Hematopoietic multipotent progenitor cell treated with erythropoietin and hydrocortisone succinate and interleukin-3 and kit ligand, for 15 days (in vitro differentiated cells): ENCODE data around the gene TPR.
A peak's percentile ranks its signal among the peaks of the same experiment; 100 is the strongest.

Source experiments
- DNase-seq: peaks from one replicate; pipeline ENCODE4 v3.0.0-alpha.2; 2015; ENCODE audit warnings: low spot score

The TPR gene

DNA sequence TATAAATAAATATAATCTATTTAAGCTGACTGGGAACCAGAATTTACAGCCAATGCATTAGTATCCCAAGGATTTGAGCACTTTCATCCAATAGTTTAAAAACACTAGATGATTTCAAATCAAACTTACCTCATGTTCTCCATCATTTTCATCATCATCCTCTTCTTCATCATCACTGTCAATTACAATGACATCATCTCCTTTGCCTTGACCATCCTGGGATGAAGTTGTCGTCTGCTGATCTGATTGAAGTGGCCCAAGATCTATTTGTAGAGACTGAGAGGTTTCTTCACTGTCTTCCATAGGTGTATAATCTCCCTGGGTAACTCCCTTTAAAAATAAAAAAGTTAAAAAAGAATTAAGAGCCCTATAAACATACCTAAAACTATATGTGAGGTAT lies 47.7 kb downstream of the TPR start:
- no peak for DNase-seq

DNA sequence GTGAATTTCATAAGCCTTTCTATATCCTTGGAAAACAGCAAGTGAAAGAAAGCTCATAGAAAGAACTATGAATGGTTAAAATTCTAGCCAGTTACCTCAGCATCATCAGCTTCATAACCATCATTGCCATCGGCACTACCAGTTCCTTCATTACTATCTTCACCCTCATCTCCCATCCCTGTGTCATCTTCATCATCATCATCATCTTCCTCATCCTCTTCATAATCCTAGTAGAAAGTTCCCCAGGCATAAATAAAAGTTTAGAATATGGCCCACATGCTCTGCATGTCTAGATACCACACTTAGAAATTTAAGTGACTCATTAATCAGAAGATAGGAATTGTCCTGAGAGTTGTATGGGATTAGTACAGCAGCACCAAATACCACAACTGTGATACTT lies 49.0 kb downstream of the TPR start:
- no peak for DNase-seq

DNA sequence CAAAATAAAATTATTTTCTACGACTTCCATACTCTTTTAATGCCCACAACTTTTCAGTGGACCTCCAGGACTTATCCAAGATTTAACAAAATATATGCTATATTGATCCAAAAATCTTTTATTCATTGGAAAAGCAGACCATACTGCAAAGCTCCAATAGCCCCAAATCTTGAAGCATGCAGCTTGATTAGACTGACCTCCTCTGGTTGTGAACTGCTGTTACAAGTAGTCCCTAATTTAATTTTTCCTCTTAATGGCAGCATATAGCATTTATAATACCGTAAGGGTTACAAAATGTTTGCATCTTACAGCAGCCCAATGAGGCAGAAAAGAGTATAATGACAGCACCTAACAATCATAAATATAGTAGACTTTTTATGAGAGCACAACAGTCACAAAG lies 49.8 kb downstream of the TPR start:
- peak; percentile 25 for DNase-seq

DNA sequence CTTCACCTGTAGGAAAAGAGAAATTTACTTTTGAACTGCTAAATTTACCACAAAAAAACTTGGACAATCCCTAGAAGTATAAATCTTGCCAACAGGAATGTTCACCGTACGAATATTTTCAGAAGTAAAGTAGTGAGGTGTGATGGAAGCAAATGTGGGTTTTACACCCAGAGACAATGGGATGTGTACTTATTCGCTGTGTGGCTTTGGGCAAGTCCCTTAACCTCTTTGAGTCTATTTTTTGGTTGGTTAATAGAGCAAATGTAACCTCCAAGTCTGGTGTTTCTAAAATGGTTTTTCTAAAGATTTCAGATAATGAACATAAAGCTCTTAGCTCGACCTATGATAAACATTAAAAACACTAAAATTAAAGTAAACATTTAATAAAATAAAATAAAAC lies 51.2 kb downstream of the TPR start:
- no peak for DNase-seq

GRCh38 chr1:186315570-186315969 lies 59.5 kb downstream of the TPR start:
- no peak for DNase-seq

DNA sequence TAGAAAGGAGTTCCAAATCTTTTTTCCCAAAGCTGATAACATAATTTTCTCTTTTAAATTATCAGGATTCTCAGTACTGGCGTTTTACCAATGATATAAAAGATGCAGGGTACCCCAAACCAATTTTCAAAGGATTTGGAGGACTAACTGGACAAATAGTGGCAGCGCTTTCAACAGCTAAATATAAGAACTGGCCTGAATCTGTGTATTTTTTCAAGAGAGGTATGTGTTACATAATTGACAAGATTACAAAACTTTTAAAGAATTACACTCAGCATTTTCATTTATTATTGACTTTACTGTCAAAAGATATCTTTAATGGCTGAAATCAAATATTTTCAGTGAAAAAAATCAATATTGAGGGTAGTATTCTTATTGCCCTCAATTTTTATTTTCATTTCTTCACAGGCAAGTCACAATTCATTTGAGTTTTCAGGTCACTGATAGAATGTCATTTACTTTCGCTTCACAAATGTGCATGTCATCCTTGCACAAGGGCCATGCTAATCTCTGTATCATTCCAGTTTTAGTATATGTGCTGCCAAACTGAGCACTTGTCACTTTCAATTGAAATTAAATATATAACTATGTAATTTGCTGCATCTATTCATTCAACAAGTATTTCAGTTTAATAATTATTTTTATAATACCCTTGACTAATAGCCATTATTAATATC lies 63.5 kb downstream of the TPR start:
- no peak for DNase-seq

GRCh38 chr1:186310307-186310706 lies 64.7 kb downstream of the TPR start:
- DNase-seq = no peak

- DNase-seq = no peak
These were observed 66.6 kb downstream of the TPR start for GRCh38 chr1:186308264-186309060.

DNA sequence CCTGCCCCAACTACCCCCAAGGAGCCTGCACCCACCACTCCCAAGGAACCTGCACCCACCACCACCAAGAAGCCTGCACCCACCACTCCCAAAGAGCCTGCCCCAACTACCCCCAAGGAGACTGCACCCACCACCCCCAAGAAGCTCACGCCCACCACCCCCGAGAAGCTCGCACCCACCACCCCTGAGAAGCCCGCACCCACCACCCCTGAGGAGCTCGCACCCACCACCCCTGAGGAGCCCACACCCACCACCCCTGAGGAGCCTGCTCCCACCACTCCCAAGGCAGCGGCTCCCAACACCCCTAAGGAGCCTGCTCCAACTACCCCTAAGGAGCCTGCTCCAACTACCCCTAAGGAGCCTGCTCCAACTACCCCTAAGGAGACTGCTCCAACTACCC lies 67.6 kb downstream of the TPR start:
- DNase-seq = no peak

- no peak for DNase-seq
These were observed 68.5 kb downstream of the TPR start for GRCh38 chr1:186306533-186306932.

DNA sequence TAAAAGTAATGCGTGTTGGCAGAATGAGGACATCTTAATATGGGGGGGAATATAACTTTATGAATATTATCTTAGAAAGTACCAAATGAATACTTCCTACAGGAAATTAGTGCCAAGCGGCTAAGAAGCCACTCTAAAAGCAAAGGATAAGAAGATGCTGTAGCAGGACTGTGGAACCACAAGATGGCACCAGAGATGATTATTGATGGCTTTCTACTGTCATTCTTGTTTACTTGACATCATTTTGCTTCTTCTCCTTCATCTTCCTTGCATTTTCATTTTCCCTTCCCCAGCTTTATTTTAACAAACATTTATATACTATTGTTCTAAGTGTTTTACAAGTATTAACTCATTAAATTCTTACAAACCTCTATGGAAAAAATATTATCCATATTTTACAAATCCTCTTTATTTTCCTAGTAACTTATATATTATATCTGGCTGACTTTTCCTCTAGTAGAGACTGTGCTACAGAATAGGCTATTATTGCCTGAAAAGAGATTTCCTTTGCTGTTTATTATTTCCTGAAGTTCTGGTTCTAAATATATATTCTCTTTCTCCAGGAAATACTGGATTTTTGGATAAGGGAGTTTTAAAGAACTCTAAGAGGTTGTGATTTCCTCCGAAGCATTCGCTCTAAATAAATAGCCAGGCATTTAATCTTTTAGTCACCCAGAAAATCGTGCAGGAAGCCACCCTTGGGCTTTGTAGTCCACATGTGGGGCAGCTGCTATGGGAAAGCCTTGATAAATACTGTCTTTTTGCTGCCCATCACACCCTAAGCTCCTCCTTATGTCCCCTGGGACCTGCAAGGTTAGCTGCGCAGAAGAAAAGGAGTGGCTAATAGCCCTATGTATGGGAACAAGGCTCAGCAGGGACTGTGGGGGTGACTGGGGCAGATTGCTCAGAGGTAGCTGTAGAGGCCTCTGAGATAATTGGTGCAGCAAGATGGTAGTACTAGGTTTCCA lies 69.8 kb downstream of the TPR start:
- DNase-seq = peak; percentile 37

DNA sequence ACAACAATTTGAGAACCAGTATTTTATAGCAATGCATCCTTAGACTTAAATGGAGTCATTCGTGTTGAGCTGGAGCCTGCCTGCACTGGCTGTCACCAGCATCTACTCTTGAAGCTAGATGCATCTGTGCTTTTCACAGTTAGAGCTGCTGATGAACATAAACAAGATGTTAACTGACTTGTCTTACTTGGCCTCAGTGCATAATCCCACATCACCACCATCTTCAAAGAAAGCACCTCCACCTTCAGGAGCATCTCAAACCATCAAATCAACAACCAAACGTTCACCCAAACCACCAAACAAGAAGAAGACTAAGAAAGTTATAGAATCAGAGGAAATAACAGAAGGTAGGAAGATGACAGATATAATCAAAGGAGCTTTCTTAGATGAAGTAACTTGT lies 71.1 kb downstream of the TPR start:
- no peak for DNase-seq

GRCh38 chr1:186302381-186302920 lies 72.6 kb downstream of the TPR start:
- DNase-seq = no peak

DNA sequence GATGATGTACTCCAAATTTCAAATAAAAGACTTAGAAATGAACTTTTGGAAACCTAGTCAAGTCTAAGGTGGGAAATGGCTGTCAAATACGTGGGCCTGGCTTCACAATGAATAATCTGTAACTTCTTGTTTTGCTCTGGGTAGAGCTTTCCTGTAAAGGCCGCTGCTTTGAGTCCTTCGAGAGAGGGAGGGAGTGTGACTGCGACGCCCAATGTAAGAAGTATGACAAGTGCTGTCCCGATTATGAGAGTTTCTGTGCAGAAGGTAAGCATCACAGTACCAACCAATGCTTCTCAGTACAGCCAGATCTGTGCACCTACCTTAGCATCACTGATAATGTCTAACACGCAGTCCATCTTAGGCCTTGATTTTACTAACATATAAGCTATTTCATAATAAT lies 73.6 kb downstream of the TPR start:
- no peak for DNase-seq

DNA sequence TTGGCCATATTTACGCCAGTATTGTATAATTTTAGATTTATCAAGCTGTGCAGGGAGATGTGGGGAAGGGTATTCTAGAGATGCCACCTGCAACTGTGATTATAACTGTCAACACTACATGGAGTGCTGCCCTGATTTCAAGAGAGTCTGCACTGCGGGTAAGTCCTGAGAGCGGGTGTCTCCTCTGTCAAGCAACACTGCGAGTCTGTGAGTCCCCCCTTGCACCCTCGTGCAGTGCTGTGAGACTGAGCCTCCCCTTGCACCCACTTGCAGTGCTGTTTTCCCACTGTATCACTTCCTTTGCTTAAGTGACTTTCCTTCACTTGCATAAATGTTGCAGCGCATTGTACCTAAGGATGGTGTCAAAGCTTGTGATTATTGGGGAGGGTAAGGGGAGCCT lies 75.0 kb downstream of the TPR start:
- DNase-seq = no peak

GRCh38 chr1:186299570-186299969 lies 75.5 kb downstream of the TPR start:
- DNase-seq = peak; percentile 10

DNA sequence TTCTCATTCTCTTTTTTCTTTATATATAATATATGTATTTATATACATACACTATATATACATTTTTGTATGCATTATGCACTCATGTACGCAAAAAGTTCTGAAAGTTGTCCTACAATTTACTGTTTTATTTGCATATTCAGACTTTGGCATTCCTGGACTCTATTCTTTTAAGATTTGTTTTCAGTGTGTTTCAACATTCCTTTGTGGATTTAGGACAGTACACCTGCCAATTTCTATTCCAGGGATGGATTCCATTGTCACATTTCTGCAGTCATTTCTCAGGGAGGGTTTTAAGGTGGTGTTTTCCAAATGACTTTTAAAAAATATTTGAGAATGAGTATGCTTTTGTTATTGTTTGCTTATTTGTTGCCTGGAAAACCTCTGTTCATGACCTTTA lies 76.2 kb downstream of the TPR start:
- DNase-seq = no peak

DNA sequence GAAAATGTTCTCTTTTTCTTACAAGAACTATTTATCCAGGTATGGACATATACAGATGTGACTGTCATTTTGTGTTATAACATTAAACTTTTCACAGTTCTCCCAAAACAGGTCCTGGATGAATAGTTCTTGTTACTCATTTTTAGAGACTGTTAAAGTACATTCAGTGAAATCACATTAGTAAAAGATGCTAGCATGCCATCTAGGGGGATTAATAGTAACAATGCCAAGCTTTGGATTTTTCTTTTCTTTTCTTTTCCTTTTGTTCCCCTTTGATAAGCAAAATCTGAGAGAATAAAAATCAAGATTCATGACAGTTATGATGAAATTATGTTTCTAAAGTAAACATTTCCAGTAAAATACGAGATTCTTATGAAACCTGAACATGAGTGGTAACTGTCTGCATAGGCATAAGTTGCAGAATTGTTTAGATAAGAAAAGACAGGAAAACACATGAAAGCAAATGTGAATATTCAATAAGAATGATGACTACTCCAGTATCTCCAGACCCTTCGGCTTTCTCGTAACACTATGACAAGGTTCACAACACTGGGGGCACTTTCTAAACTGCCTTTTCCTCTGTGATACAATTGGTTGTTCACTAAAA lies 77.5 kb downstream of the TPR start:
- DNase-seq = no peak

DNA sequence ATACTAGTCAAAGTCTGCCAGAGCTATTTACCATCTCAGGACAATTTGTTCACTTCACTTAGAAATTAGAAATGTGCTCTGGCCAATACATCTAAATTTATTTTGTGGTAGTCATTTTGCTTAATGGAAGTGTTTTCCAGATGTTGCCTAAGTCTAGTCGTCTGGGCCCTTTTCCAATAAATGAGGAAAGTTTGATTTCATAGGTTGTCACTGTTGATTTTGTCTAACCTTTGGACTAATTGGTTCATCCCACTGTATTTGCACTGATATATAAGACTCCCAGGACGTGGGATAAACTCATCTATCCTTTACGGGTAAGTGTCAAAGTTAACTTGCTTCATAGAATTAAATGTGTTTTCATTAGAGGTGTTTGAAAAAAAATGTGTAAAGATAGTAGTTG lies 79.1 kb downstream of the TPR start, which contains the start of gene PRG4:
Gene PRG4 (plus strand): TSS at position 300 of the 400 bp plus-strand sequence.
- DNase-seq = no peak

GRCh38 chr1:186292875-186293274 lies 82.2 kb downstream of the TPR start:
- no peak for DNase-seq

DNA sequence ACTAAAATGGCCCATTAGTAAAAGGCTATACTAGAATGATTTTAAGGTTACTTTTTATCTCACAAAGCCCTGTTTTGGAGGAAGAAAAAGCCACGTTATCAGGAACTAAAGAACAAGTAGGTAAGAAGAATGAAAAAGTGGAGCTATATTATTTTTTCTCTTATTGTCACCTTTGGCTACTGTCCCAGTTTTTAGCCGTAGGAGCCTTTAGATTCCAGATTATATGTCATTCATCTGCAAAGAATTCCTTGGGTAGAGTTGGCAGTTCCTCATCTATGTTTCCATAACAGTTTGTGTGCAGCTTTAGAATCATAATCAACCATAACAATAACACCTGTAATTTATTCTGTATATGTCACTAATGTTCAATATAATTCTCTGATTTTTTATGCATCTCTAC lies 83.8 kb downstream of the TPR start:
- DNase-seq = no peak
